Neural progenitor cell (in vitro differentiated cells): ENCODE results near the gene NR3C2. TPM values are rescaled to one million over a fixed set of nuclear protein-coding genes. Genes with fewer than 3 reads are reported as not detected.

Experiments used
- DNase-seq: peaks from one replicate; pipeline ENCODE4 v3.0.0-alpha.2; 2016; ENCODE audit warnings: low spot score
- H2AFZ ChIP-seq: fragments of 200-600 bp; sonication (generic); replicated peaks from 2 replicates; pipeline ENCODE4 v1.6.1; 2016; ENCODE audit warnings: antibody characterized with exemption
- H3F3A ChIP-seq: fragments of 200-600 bp; sonication (generic); 2 replicates; pipeline ENCODE4 v1.6.1; 2016; ENCODE audit warnings: antibody characterized with exemption, low read depth
- H3K27ac ChIP-seq: fragments of 200-600 bp; sonication (generic); 2 replicates; pipeline ENCODE4 v1.5.1; 2016; ENCODE audit warnings: mild to moderate bottlenecking
- H3K27me3 ChIP-seq: fragments of 200-600 bp; sonication (generic); 2 replicates; pipeline ENCODE4 v1.6.1; 2016; ENCODE audit warnings: mild to moderate bottlenecking, moderate library complexity
- H3K36me3 ChIP-seq: fragments of 200-600 bp; sonication (generic); 2 replicates; pipeline ENCODE4 v1.5.1; 2016
- H3K4me1 ChIP-seq: fragments of 200-600 bp; sonication (generic); 2 replicates; pipeline ENCODE4 v1.6.1; 2016; ENCODE audit warnings: mixed run types
- H3K4me2 ChIP-seq: fragments of 200-600 bp; sonication (generic); 2 replicates; pipeline ENCODE4 v1.6.1; 2016
- H3K4me3 ChIP-seq: fragments of 200-600 bp; sonication (generic); 2 replicates; pipeline ENCODE4 v1.5.1; 2016
- H3K79me2 ChIP-seq: fragments of 200-600 bp; sonication (generic); 2 replicates; pipeline ENCODE4 v1.6.1; 2016; ENCODE audit warnings: low read depth
- H3K9ac ChIP-seq: fragments of 200-600 bp; sonication (generic); 2 replicates; pipeline ENCODE4 v1.6.1; 2016
- H3K9me3 ChIP-seq: fragments of 200-600 bp; sonication (generic); 2 replicates; pipeline ENCODE4 v1.5.1; 2016; ENCODE audit warnings: low read depth
- H4K20me1 ChIP-seq: fragments of 200-600 bp; sonication (generic); 2 replicates; pipeline ENCODE4 v1.6.1; 2016; ENCODE audit warnings: low read depth
- H3K27ac Mint-ChIP-seq: 3 replicates; pipeline ENCODE4 v1.8.0; 2021; ENCODE audit warnings: mixed read lengths
- H3K27me3 Mint-ChIP-seq: 2 replicates; pipeline ENCODE4 v1.8.0; 2022; ENCODE audit warnings: low read depth, mild to moderate bottlenecking, inconsistent platforms, moderate library complexity, mixed read lengths; ENCODE audit not compliant: insufficient read depth
- H3K36me3 Mint-ChIP-seq: 3 replicates; pipeline ENCODE4 v1.8.0; 2021; ENCODE audit warnings: mixed read lengths
- H3K4me1 Mint-ChIP-seq: 3 replicates; pipeline ENCODE4 v1.8.0; 2021; ENCODE audit warnings: mixed read lengths
- H3K4me3 Mint-ChIP-seq: 3 replicates; pipeline ENCODE4 v1.8.0; 2021; ENCODE audit warnings: mild to moderate bottlenecking, moderate library complexity, mixed read lengths
- H3K9me3 Mint-ChIP-seq: 3 replicates; pipeline ENCODE4 v1.8.0; 2020; ENCODE audit warnings: mixed read lengths
- EZH2 ChIP-seq: fragments of 200-600 bp; sonication (generic); IDR thresholded peaks from 2 replicates; pipeline ENCODE4 v1.6.1; 2017; ENCODE audit warnings: antibody characterized with exemption, mild to moderate bottlenecking, moderate library complexity
- EZH2phosphoT487 ChIP-seq: fragments of 200-600 bp; sonication (generic); IDR thresholded peaks from 2 replicates; pipeline ENCODE4 v1.6.1; 2017; ENCODE audit warnings: antibody characterized with exemption
- total RNA-seq: library from RNA; depleted of rRNA; stranded (reverse); fragments of >200 nt; gene quantifications from 2 replicates; pipeline ENCODE4 v1.2.3, GENCODE V29; 2015; ENCODE audit warnings: low replicate concordance
- TF ChIP-seq, protein P1 (sequence below): fragments of 200-600 bp; sonication (generic); IDR thresholded peaks from 2 replicates; pipeline ENCODE4 v1.5.1; 2017; ENCODE audit warnings: antibody characterized with exemption, mild to moderate bottlenecking

Gene NR3C2
- total RNA-seq, 1 donor from 2014 or later: 0.73 TPM

DNA sequence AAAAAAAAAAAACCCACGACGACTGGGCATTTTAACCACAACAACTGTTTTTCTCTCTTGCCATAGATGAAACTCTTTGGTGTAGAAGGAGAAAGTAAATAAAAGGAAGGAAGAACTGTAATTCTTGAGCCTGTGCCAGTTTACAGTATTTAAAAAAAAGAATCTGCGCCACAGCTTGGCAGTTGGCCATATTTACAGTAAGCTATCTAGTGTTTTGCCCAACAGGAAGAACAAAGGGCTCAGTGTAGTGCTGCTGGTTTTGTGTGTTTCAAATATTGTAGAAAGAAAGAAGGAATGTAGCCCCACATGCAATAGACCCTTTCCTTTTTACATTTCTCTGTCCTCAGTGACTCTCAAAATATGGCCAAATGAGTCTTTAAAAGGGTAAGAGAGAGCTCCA is 66.1 kb downstream of the NR3C2 start:
- Histone ChIP-seq H3K27ac (no peak overlapping the region), H3K4me1 (no peaks in the 10 kb centered on the region)

DNA sequence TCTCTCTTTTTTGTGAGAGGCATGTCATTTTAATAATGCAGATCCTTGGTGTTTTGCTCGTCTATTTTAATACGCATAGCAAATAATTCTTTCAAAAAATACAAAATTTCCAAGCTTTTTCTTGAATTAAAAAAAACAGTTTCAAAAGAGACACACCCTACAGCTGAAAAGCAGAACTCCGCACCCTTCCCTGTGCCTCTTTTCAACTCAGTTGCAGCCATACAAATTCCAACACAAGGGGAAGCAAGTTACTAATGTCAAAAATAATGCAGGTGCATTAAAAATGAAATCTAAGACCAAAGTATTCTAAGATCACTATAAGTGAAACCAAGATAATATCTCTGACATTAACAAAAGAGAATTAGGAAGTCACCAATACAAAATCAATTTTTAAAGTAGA is 66.6 kb downstream of the NR3C2 start:
- Histone ChIP-seq H3K79me2 (no peaks in the 10 kb centered on the region), H3K4me2 (no peak overlapping the region), H3K27me3 (no peaks in the 10 kb centered on the region), H3F3A (no peaks in the 10 kb centered on the region), H4K20me1 (no peaks in the 10 kb centered on the region), H3K9ac (no peak overlapping the region), H2AFZ (no peak overlapping the region), H3K36me3 (no peaks in the 10 kb centered on the region), H3K27ac (no peak overlapping the region), H3K9me3 (no peaks in the 10 kb centered on the region), H3K4me3 (no peak overlapping the region), H3K4me1 (no peaks in the 10 kb centered on the region)
- no peaks in the 10 kb centered on the region for H3K36me3 Mint-ChIP-seq
- no peaks in the 10 kb centered on the region for H3K4me1 Mint-ChIP-seq
- H3K27me3 Mint-ChIP-seq: no peaks in the 10 kb centered on the region
- DNase-seq: no peak
- H3K9me3 Mint-ChIP-seq: no peaks in the 10 kb centered on the region
- TF ChIP-seq, protein P1, sequence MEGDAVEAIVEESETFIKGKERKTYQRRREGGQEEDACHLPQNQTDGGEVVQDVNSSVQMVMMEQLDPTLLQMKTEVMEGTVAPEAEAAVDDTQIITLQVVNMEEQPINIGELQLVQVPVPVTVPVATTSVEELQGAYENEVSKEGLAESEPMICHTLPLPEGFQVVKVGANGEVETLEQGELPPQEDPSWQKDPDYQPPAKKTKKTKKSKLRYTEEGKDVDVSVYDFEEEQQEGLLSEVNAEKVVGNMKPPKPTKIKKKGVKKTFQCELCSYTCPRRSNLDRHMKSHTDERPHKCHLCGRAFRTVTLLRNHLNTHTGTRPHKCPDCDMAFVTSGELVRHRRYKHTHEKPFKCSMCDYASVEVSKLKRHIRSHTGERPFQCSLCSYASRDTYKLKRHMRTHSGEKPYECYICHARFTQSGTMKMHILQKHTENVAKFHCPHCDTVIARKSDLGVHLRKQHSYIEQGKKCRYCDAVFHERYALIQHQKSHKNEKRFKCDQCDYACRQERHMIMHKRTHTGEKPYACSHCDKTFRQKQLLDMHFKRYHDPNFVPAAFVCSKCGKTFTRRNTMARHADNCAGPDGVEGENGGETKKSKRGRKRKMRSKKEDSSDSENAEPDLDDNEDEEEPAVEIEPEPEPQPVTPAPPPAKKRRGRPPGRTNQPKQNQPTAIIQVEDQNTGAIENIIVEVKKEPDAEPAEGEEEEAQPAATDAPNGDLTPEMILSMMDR: no peak
- TF ChIP-seq EZH2: no peak
- no peak for TF ChIP-seq EZH2phosphoT487
- no peak overlapping the region for H3K4me3 Mint-ChIP-seq
- H3K27ac Mint-ChIP-seq: no peak overlapping the region

More for the DNA sequence above, 66.1 kb downstream of the NR3C2 start:
- H3K9me3 ChIP-seq: no peaks in the 10 kb centered on the region
- Mint-ChIP-seq H3K9me3 (no peaks in the 10 kb centered on the region), H3K27ac (no peak overlapping the region), H3K27me3 (no peaks in the 10 kb centered on the region), H3K4me3 (no peak overlapping the region), H3K4me1 (no peaks in the 10 kb centered on the region), H3K36me3 (no peaks in the 10 kb centered on the region)
- no peak overlapping the region for H3K9ac ChIP-seq
- H3K79me2 ChIP-seq: no peaks in the 10 kb centered on the region
- H2AFZ ChIP-seq: no peak overlapping the region
- no peaks in the 10 kb centered on the region for H3K27me3 ChIP-seq
- no peaks in the 10 kb centered on the region for H4K20me1 ChIP-seq
- H3K36me3 ChIP-seq: no peaks in the 10 kb centered on the region
- no peak for DNase-seq
- no peak overlapping the region for H3K4me2 ChIP-seq
- no peaks in the 10 kb centered on the region for H3F3A ChIP-seq
- no peak overlapping the region for H3K4me3 ChIP-seq
- TF ChIP-seq EZH2: no peak
- TF ChIP-seq, protein P1: no peak
- TF ChIP-seq EZH2phosphoT487: no peak

DNA sequence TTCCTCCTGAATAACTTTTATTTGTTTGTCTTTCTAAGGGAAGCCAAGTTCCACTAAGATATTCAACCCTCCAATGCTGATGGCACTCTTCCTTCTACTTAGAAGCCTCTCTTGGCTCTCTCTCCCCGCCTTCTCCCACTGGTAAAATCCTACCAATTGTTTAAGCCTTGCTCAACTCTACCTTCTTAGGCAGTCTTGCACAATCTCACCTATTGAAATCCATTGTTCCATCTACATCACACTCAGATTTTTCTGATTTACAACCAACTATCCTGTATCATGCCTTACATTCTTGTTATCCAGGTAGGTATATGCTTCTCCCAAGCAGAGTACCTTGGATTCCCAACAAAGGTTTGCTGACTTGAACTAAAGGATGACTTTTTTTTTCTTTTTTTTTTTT is 69.1 kb downstream of the NR3C2 start:
- Histone ChIP-seq H3K79me2 (no peaks in the 10 kb centered on the region), H3F3A (no peaks in the 10 kb centered on the region), H3K4me1 (no peaks in the 10 kb centered on the region), H3K27ac (no peak overlapping the region), H2AFZ (no peak overlapping the region), H3K4me2 (no peak overlapping the region), H3K9ac (no peak overlapping the region), H3K4me3 (no peak overlapping the region), H4K20me1 (no peaks in the 10 kb centered on the region), H3K27me3 (no peaks in the 10 kb centered on the region), H3K36me3 (no peaks in the 10 kb centered on the region), H3K9me3 (no peaks in the 10 kb centered on the region)
- peaks cover 2% of the 10 kb centered on the region for H3K27me3 Mint-ChIP-seq
- H3K27ac Mint-ChIP-seq: no peak overlapping the region
- no peaks in the 10 kb centered on the region for H3K9me3 Mint-ChIP-seq
- no peak for DNase-seq
- H3K36me3 Mint-ChIP-seq: no peaks in the 10 kb centered on the region
- peaks cover 3% of the 10 kb centered on the region for H3K4me1 Mint-ChIP-seq
- TF ChIP-seq EZH2 (no peak), EZH2phosphoT487 (no peak)
- TF ChIP-seq, protein P1: no peak
- no peak overlapping the region for H3K4me3 Mint-ChIP-seq

DNA sequence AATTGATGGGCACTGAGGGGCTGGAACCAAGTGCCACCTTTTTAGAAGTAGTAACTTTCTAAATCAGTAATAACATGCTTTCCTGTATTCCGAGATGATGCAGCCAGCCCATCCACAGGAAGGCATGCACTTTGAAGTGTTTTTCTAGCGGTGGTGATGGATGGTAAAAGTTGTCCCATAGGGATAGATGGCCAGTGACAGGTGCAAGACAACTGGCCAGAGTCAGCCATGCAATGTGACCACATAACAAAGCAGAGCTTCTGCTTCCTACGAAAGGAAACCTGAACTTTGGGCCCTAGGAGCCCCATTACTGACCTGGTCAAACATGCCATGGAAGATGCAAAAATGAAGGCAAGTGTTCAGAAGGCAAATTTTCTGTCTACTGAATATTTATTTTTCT is 72.3 kb downstream of the NR3C2 start:
- Histone ChIP-seq H3K9me3 (no peaks in the 10 kb centered on the region), H3F3A (no peaks in the 10 kb centered on the region), H3K4me1 (no peaks in the 10 kb centered on the region), H4K20me1 (no peaks in the 10 kb centered on the region), H2AFZ (no peak overlapping the region), H3K36me3 (no peaks in the 10 kb centered on the region), H3K4me3 (no peak overlapping the region), H3K27ac (no peak overlapping the region), H3K4me2 (no peak overlapping the region), H3K79me2 (no peaks in the 10 kb centered on the region), H3K9ac (no peak overlapping the region), H3K27me3 (no peaks in the 10 kb centered on the region)
- DNase-seq: no peak
- H3K4me3 Mint-ChIP-seq: no peak overlapping the region
- H3K4me1 Mint-ChIP-seq: peaks cover 3% of the 10 kb centered on the region
- H3K27ac Mint-ChIP-seq: no peak overlapping the region
- H3K36me3 Mint-ChIP-seq: no peaks in the 10 kb centered on the region
- peaks cover 2% of the 10 kb centered on the region for H3K27me3 Mint-ChIP-seq
- no peak for TF ChIP-seq EZH2
- TF ChIP-seq EZH2phosphoT487: no peak
- TF ChIP-seq, protein P1: no peak
- no peaks in the 10 kb centered on the region for H3K9me3 Mint-ChIP-seq
